Pons (tissue), 1 donor: Measurements from ENCODE around the gene PIM2.
"Not testable (repeated sequence)": the region's sequence is repeated elsewhere in the genome, so short reads cannot be mapped to it uniquely, and the experiment has no call there.

ENCODE experiments used
- DNase-seq: peaks from one replicate; pipeline ENCODE4 v3.0.0-alpha.2; 2016; ENCODE audit warnings: low spot score

The PIM2 gene

GRCh38 chrX:48905090-48905790 lies 13.6 kb downstream of the PIM2 start:
- no peak for DNase-seq

- no peak for DNase-seq
Observed at GRCh38 chrX:48904626-48905025, 14.2 kb downstream of the PIM2 start.

- no peak for DNase-seq
Observed at GRCh38 chrX:48904180-48904579, 14.6 kb downstream of the PIM2 start.

- DNase-seq: no peak
Observed at GRCh38 chrX:48903290-48903689, 15.5 kb downstream of the PIM2 start.

- no peak for DNase-seq
Observed at GRCh38 chrX:48902776-48903175, 16.0 kb downstream of the PIM2 start.

- no peak for DNase-seq
Observed at GRCh38 chrX:48902135-48902534, 16.7 kb downstream of the PIM2 start.

GRCh38 chrX:48901069-48901468 lies 17.8 kb downstream of the PIM2 start:
- DNase-seq: no peak

- no peak for DNase-seq
Observed at GRCh38 chrX:48899078-48899410, 19.8 kb downstream of the PIM2 start.

- DNase-seq: peak; percentile 96
Observed at GRCh38 chrX:48897625-48898306, 21.1 kb downstream of the PIM2 start, which contains the start of the genes PQBP1 and TIMM17B. Gene PQBP1, plus strand, starts transcription at chrX:48897930. Its CDS starts 580 bp downstream, at chrX:48898510. Gene TIMM17B, minus strand, starts transcription at chrX:48897768. Its CDS starts 19 bp downstream, at chrX:48897749.

- DNase-seq: peak; percentile 38
Observed at GRCh38 chrX:48897157-48897624, 21.6 kb downstream of the PIM2 start.

- DNase-seq: peak; percentile 12
Observed at GRCh38 chrX:48896611-48897011, 22.2 kb downstream of the PIM2 start.

GRCh38 chrX:48894891-48895290 lies 23.9 kb downstream of the PIM2 start:
- no peak for DNase-seq

- no peak for DNase-seq
Observed at GRCh38 chrX:48893556-48894348, 25.1 kb downstream of the PIM2 start.

- no peak for DNase-seq
Observed at GRCh38 chrX:48892896-48893295, 25.9 kb downstream of the PIM2 start.

- DNase-seq: peak; percentile 73
Observed at GRCh38 chrX:48891402-48892288, 27.2 kb downstream of the PIM2 start.

GRCh38 chrX:48890934-48891401 lies 27.9 kb downstream of the PIM2 start:
- DNase-seq: peak; percentile 3

GRCh38 chrX:48890296-48890925 lies 28.4 kb downstream of the PIM2 start:
- no peak for DNase-seq

GRCh38 chrX:48886586-48886985 lies 32.2 kb downstream of the PIM2 start:
- DNase-seq: not testable (repeated sequence)

GRCh38 chrX:48883729-48884128 lies 35.1 kb downstream of the PIM2 start:
- DNase-seq: no peak

- not testable (repeated sequence) for DNase-seq
Observed at GRCh38 chrX:48876944-48877343, 41.9 kb downstream of the PIM2 start.

GRCh38 chrX:48872017-48872416 lies 46.8 kb downstream of the PIM2 start:
- not testable (repeated sequence) for DNase-seq
